Colon (tissue), 2 donors: ENCODE measurements around the gene KRTAP5-10.
"Not testable (repeated sequence)": the region's sequence is repeated elsewhere in the genome, so short reads cannot be mapped to it uniquely, and the experiment has no call there.

Experiments used
- FAIRE-seq: peaks from 2 replicates; lab custom pipeline; 2012; peaks lifted over from hg19 to GRCh38; lab: Jason Lieb, UNC
- donor health status: control.
- donor health status: control.

KRTAP5-10 gene

GRCh38 chr11:71542879-71543777, 22.2 kb upstream of the KRTAP5-10 start:
- FAIRE-seq, result no peak

- FAIRE-seq, result no peak
Observed at GRCh38 chr11:71543866-71544265, 21.5 kb upstream of the KRTAP5-10 start.

GRCh38 chr11:71544525-71545214, 20.7 kb upstream of the KRTAP5-10 start:
- no peak for FAIRE-seq

- no peak for FAIRE-seq
Observed at GRCh38 chr11:71545405-71545966, 19.9 kb upstream of the KRTAP5-10 start.

DNA sequence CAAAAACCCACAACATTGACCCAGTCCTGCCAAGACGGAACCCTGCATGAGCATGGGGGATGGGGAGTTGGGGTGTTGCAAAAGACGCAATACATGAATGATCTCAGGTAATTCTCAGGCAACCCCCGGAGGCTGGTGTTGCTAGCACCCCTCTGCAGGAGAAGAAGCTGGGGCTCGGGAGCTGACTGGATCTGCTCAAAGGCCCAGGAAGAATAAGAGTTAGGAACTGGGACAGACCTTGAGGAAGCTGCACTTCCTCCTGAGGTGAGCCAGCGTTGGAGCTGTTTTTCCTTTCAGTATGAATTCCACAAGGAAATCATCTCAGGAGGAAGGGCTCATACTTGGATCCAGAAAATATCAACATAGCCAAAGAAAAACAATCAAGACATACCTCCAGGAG, 17.2 kb upstream of the KRTAP5-10 start, which contains the start of gene KRTAP5-9:
Gene KRTAP5-9, plus strand, starts transcription at position 301 of the 400 bp plus-strand sequence. CDS start 238 bp downstream, outside the sequence.
- FAIRE-seq, result no peak

- no peak for FAIRE-seq
Observed at GRCh38 chr11:71548716-71549151, 16.6 kb upstream of the KRTAP5-10 start.

GRCh38 chr11:71551711-71552110, 13.7 kb upstream of the KRTAP5-10 start:
- no peak for FAIRE-seq

- no peak for FAIRE-seq
Observed at GRCh38 chr11:71554996-71555395, 10.4 kb upstream of the KRTAP5-10 start.

DNA sequence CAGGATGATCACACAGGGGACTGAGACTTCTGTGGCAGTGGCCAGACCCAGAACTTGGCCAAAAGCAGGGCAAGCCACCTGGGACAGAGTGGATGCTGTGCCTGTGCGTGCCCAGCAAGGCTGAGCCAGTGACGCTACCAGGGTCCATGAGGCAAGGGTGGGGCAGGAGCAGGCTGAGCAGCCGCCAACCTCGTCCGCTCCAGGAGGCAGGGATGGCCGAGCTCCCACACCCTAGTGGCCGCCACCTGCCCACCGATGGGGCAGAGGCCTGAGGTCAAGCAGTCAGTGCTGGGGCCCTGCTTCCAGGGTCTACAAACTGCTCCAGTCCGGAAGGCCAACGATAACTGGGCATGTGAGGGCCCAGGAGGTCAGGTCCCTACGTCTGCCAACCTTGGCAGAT, 9.9 kb upstream of the KRTAP5-10 start:
- no peak for FAIRE-seq

- no peak for FAIRE-seq
Observed at GRCh38 chr11:71556018-71556417, 9.3 kb upstream of the KRTAP5-10 start.

DNA sequence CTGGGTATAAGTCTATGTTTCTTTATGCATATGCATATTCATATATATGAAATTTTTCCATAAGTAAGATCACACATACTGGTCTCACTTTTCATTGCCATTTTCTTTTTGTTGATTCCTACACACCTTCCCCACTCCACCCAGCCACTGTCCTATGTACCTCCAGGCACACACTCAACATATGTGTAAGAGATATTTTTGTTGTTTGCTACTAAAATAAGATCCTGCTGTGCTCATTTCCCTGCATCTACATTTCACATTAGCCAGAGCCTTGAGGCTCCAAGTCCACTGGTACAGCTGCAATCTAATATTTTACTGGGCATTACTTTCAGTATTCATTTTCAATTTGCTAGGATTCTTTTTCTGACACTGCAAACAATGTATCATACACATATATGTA, 8.1 kb upstream of the KRTAP5-10 start:
- no peak for FAIRE-seq

DNA sequence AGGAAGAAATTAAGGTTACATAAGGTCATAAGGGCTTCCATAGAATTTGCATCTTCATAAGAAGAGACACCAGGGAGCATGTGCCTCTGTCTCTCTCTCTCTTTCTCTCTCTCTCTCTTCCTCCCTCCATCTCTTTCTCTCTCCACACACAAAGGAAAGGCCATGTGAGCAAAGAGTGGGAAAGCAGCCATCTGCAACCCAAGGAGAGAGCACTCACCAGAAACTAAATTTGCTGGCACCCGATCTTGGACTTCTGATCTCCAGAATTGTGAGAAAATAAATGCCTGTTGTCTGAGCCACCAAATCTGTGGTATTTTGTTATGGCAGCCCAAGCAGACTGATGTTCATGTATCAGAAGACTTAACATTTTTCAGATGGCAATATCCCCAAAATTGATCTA, 6.4 kb upstream of the KRTAP5-10 start:
- FAIRE-seq, result no peak

- no peak for FAIRE-seq
Observed at GRCh38 chr11:71562120-71562519, 3.2 kb upstream of the KRTAP5-10 start.

- FAIRE-seq, result no peak
Observed at GRCh38 chr11:71563406-71563805, 2.0 kb upstream of the KRTAP5-10 start.

DNA sequence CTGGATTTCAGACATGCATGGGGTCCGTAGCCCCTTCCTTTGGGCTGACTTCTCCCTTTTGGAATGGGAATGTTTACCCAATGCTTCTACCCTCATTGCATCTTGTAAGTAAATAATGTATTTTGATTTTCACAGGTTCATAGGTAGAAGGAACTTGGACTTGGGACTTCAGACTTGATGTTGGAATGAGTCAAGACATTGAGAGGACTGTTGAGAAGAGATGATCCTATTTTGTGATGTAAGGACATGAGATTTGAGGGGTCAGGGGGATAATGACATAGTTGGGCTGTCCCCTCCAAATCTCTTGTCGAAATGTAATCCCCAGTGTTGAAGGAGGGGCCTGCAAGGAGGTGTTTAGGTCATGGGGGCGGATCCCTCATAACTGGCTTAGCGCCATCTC, 933 bp upstream of the KRTAP5-10 start:
- no peak for FAIRE-seq

- FAIRE-seq, result no peak
Observed at GRCh38 chr11:71566081-71566620, 788 bp downstream of the KRTAP5-10 start.

DNA sequence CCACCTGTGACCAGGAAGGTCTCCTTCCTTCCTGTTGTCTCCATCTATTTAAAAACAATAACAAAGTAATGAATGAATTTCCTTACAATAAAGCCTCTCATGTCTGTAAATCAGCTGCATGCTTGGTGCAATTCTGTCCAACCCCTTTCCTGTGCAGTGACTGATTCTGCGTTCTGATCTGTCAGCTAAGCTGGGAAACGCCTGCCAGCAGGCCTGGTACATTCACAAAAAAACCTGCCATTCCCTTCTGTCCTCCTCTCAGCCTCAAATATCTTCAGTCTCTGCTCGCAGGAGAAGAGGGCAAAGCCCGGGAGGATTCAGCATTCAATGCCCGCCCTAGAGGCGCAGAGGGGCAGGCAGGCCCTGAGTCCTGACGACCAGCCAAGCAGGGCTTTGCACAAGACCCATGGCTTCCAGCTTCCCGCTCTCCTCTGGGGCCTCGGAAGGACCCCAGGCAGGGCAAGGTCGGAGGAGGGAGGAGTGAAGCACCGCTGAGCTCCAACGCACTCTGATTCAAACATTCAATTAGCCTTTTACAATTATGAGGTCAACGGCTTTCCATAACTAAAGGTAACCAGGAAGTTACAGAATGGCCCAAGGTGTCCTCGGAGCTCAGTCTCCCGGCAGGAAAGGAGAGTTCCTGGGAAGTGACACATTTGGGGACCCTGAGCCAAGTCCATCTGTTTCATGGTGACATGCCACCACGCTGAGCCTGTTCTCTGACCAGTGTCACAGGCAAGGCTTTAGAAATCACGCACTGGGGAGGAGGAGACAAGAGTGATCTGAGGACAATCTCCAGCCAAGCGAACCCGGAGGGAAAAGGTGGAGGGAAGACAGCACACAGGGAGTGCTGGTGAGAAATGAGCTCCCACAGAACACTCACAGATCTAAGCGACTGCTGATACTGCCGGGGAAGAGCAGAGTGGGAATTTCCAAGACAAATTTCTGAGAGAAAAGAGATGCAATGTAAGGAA, 1.6 kb downstream of the KRTAP5-10 start:
- FAIRE-seq, result not testable (repeated sequence)

DNA sequence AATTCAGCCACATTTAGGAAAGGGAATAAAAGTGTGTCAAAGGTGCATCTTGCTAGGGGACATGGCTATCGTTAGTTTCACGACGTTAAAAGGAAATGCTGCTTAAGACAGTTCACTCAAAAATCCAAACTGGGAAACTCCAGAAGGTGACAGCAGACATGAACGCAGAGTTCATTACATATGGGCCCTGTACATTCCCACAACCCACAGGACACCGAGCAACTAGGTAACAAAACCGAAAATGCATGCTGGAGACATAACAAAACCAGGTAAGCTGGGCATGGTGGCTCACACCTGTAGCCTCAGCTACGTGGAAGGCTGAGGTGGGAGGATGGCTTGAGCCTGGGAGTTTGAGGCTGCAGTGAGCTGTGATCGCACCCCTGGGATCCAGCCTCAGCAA, 2.3 kb downstream of the KRTAP5-10 start:
- not testable (repeated sequence) for FAIRE-seq

DNA sequence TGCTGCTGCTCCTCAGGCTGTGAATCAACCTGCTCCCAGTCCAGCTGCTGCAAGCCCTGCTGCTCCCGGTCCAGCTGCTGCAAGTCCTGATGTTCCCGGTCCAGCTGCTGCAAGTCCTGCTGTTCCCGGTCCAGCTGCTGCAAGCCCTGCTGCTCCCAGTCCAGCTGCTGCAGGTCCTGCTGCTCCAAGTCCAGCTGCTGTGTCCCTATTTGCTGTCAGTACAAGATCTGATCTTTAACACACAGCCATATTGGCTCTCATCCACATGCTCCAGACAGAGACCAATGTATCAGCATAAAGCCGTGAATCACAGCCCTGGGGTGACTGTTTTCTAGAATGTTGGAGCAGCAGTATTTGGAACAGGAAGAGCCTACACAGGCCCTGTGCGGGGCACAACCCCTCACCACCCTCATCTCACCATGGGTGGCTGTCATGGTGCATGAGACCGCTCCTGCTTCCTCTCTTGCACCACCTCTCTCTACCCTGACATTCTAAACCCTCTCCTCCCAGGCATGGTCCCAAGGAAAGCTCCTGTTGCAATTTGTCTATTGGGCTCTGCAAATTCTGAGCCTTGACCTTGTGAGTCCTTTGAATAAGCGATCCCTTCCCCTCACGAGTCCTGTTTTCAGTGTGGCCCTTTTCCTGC, 3.5 kb downstream of the KRTAP5-10 start:
- FAIRE-seq, result no peak

- FAIRE-seq, result not testable (repeated sequence)
Observed at GRCh38 chr11:71571101-71571850, 5.9 kb downstream of the KRTAP5-10 start.
